HEK293 (cell line): Measurements from ENCODE around the gene MN1.
A peak's percentile ranks its signal among the peaks of the same experiment; 100 is the strongest.

Source experiments
- CTCF ChIA-PET: fragments of 350-600 bp; formaldehyde crosslinking; extraction: SDS; loops from one replicate; lab custom pipeline; 2021; ENCODE audit warnings: antibody characterized with exemption; lab: Yijun Ruan, JAX
- POLR2A ChIA-PET: fragments of 300-600 bp; formaldehyde crosslinking; extraction: SDS; loops from one replicate; lab custom pipeline; 2020; ENCODE audit warnings: antibody characterized with exemption, inconsistent platforms; lab: Yijun Ruan, JAX
- H3K27ac ChIP-seq: fragments of 200-500 bp; sonication (Bioruptor generic); 2 replicates; pipeline ENCODE4 v1.5.1; 2014; ENCODE audit warnings: low read depth, low read length, control low read depth, inconsistent platforms; ENCODE audit errors: extremely low read depth
- H3K36me3 ChIP-seq, 2 experiments: fragments of 200-500 bp in 1 of 2; sonication (Bioruptor generic) in 1 of 2; 1 replicate in 1 of 2; 2 replicates in 1 of 2; pipeline ENCODE4 v1.5.1; 2014 to 2017; ENCODE audit warnings: inconsistent platforms in 2 of 2, low read length in 2 of 2; ENCODE audit not compliant: control insufficient read depth in 2 of 2, insufficient read depth in 1 of 2
- H3K4me1 ChIP-seq: fragments of 200-500 bp; sonication (Bioruptor generic); 2 replicates; pipeline ENCODE4 v1.5.1; 2014; ENCODE audit warnings: mild to moderate bottlenecking, low read length, inconsistent platforms; ENCODE audit not compliant: control insufficient read depth, insufficient read depth
- H3K4me3 ChIP-seq: 2 replicates; pipeline ENCODE4 v1.5.1; 2011; ENCODE audit warnings: low read depth, mild to moderate bottlenecking, control low read depth, low read length, moderate library complexity
- H3K9me3 ChIP-seq: fragments of 200-500 bp; sonication (Bioruptor generic); 2 replicates; pipeline ENCODE4 v1.5.1; 2014; ENCODE audit warnings: low read depth, low read length, inconsistent platforms; ENCODE audit not compliant: control insufficient read depth, insufficient read depth
- EGR2 ChIP-seq: fragments of 450-650 bp; formaldehyde crosslinking; IDR thresholded peaks from 2 replicates; pipeline ENCODE4 v1.5.1; 2016; ENCODE audit warnings: low read depth, missing biosample characterization, missing genetic modification characterization
- GLIS2 ChIP-seq: fragments of 450-650 bp; formaldehyde crosslinking; IDR thresholded peaks from 2 replicates; pipeline ENCODE4 v1.5.1; 2016; ENCODE audit warnings: missing biosample characterization, missing genetic modification characterization
- KLF9 ChIP-seq: fragments of 450-650 bp; formaldehyde crosslinking; IDR thresholded peaks from 2 replicates; pipeline ENCODE4 v1.5.1; 2016; ENCODE audit warnings: missing biosample characterization, missing genetic modification characterization, low read depth
- SCRT2 ChIP-seq: fragments of 450-650 bp; formaldehyde crosslinking; IDR thresholded peaks from 2 replicates; pipeline ENCODE4 v1.5.1; 2016; ENCODE audit warnings: missing biosample characterization, missing genetic modification characterization
- SP3 ChIP-seq: fragments of 450-650 bp; formaldehyde crosslinking; IDR thresholded peaks from 2 replicates; pipeline ENCODE4 v1.5.1; 2016; ENCODE audit warnings: missing biosample characterization, missing genetic modification characterization
- YY1 ChIP-seq: fragments of 450-650 bp; formaldehyde crosslinking; IDR thresholded peaks from 2 replicates; pipeline ENCODE4 v1.5.1; 2018; ENCODE audit warnings: missing biosample characterization, missing genetic modification characterization
- YY2 ChIP-seq: fragments of 450-650 bp; formaldehyde crosslinking; IDR thresholded peaks from 2 replicates; pipeline ENCODE4 v1.5.1; 2016; ENCODE audit warnings: missing biosample characterization, missing genetic modification characterization
- ZFHX2 ChIP-seq: fragments of 450-650 bp; formaldehyde crosslinking; conservative IDR thresholded peaks from 2 replicates; pipeline ENCODE4 v1.5.1; 2016; ENCODE audit warnings: missing biosample characterization, missing genetic modification characterization
- ZFP3 ChIP-seq: fragments of 450-650 bp; formaldehyde crosslinking; IDR thresholded peaks from 2 replicates; pipeline ENCODE4 v1.5.1; 2016; ENCODE audit warnings: low read depth, missing biosample characterization, missing genetic modification characterization
- ZFP69B ChIP-seq: fragments of 450-650 bp; formaldehyde crosslinking; IDR thresholded peaks from 2 replicates; pipeline ENCODE4 v1.5.1; 2016; ENCODE audit warnings: missing biosample characterization, missing genetic modification characterization
- ZNF223 ChIP-seq: fragments of 450-650 bp; formaldehyde crosslinking; IDR thresholded peaks from 2 replicates; pipeline ENCODE4 v1.5.1; 2016; ENCODE audit warnings: missing biosample characterization, missing genetic modification characterization
- ZNF24 ChIP-seq: fragments of 450-650 bp; formaldehyde crosslinking; IDR thresholded peaks from 2 replicates; pipeline ENCODE4 v1.5.1; 2016; ENCODE audit warnings: missing biosample characterization, missing genetic modification characterization
- ZNF600 ChIP-seq: fragments of 450-650 bp; formaldehyde crosslinking; IDR thresholded peaks from 2 replicates; pipeline ENCODE4 v1.5.1; 2016; ENCODE audit warnings: missing biosample characterization, missing genetic modification characterization
- ZNF624 ChIP-seq: fragments of 450-650 bp; formaldehyde crosslinking; IDR thresholded peaks from 2 replicates; pipeline ENCODE4 v1.5.1; 2017; ENCODE audit warnings: missing biosample characterization, missing genetic modification characterization
- TF ChIP-seq, protein P1 (sequence below): fragments of 450-650 bp; formaldehyde crosslinking; IDR thresholded peaks from 2 replicates; pipeline ENCODE4 v1.5.1; 2017; ENCODE audit warnings: missing biosample characterization, missing genetic modification characterization
- TF ChIP-seq, protein P2 (sequence below): fragments of 450-650 bp; formaldehyde crosslinking; IDR thresholded peaks from 2 replicates; pipeline ENCODE4 v1.5.1; 2016; ENCODE audit warnings: missing biosample characterization, missing genetic modification characterization
- TF ChIP-seq, protein P3 (sequence below): fragments of 450-650 bp; formaldehyde crosslinking; IDR thresholded peaks from 2 replicates; pipeline ENCODE4 v1.5.1; 2016; ENCODE audit warnings: missing biosample characterization, missing genetic modification characterization
- TF ChIP-seq, protein P4 (sequence below): fragments of 450-650 bp; formaldehyde crosslinking; IDR thresholded peaks from 2 replicates; pipeline ENCODE4 v1.5.1; 2016; ENCODE audit warnings: missing biosample characterization, missing genetic modification characterization, borderline replicate concordance
- TF ChIP-seq, protein P5 (sequence below): fragments of 450-650 bp; formaldehyde crosslinking; optimal IDR thresholded peaks from 2 replicates; pipeline ENCODE3; 2016; ENCODE audit warnings: missing biosample characterization, mild to moderate bottlenecking, missing genetic modification characterization
- TF ChIP-seq, protein P6 (sequence below): fragments of 450-650 bp; formaldehyde crosslinking; IDR thresholded peaks from 2 replicates; pipeline ENCODE4 v1.5.1; 2016; ENCODE audit warnings: missing biosample characterization, missing genetic modification characterization
- TF ChIP-seq, protein P7 (sequence below): fragments of 450-650 bp; formaldehyde crosslinking; IDR thresholded peaks from 2 replicates; pipeline ENCODE4 v1.5.1; 2016; ENCODE audit warnings: missing biosample characterization, missing genetic modification characterization
- TF ChIP-seq, protein P8 (sequence below): fragments of 450-650 bp; formaldehyde crosslinking; IDR thresholded peaks from 2 replicates; pipeline ENCODE4 v1.5.1; 2016; ENCODE audit warnings: missing biosample characterization, missing genetic modification characterization

Gene MN1

DNA sequence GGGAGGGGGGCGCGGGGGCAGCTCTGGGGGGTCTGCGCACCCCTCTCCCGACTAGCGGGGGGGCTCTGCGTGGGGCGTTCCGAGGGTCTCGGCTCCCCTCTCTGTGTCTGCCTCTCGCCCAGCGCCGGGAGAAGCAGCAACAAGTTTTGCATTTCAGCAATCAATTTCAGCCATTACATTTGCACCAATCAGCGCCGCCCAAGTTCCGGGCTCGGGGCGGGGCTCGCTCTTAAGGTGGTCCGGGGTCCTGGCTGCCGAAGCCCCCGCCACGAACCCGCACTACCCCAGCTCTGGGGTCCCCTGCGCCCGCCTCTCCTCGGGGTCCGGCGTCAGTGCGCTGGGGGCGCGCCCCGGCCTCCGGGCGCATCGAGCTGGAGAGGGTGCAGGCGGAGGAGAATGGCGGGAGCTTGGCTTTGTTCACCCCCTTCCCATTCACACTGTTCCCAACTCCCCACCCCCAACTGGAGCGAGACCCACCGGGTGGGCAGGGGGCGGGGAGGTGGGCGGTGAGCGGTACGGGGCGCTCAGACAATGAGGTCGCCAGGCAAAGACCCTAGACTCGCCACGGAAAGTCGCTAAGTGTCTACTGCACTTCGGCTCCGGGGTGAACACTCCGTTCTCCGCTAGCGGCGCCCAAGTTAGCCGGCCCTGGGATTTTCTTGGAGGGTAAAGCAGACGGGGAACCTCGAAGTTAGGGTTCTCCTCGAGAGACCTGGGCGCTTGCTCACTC lies at the start of gene MN1:
TSS of gene MN1 (minus strand) at position 141 of the 730 bp plus-strand sequence. CDS start 1,213 bp downstream, outside the sequence.
- CTCF ChIA-PET = interaction anchor here (0.6 kb wide), 1 partner anchor 910 kb away, joined by 3 read pairs; no protein-coding TSS in a partner anchor
- Histone ChIP-seq H3K4me3 (peak within 1 kb of the TSS; percentile 74), H3K36me3 (peaks cover 0 to 15% of the 10 kb centered on the region in 2 experiments; a peak in 1 of 3 replicates), H3K27ac (peak within 1 kb of the TSS; percentile 84), H3K9me3 (no peaks in the 10 kb centered on the region), H3K4me1 (peaks cover 5% of the 10 kb centered on the region; the same call in 1 of the 2 replicates)
- POLR2A ChIA-PET = interaction anchor here (0.5 kb wide), 2 partner anchors 136 to 376 kb away, joined by 3 read pairs; no protein-coding TSS in a partner anchor
- TF ChIP-seq, protein P1, sequence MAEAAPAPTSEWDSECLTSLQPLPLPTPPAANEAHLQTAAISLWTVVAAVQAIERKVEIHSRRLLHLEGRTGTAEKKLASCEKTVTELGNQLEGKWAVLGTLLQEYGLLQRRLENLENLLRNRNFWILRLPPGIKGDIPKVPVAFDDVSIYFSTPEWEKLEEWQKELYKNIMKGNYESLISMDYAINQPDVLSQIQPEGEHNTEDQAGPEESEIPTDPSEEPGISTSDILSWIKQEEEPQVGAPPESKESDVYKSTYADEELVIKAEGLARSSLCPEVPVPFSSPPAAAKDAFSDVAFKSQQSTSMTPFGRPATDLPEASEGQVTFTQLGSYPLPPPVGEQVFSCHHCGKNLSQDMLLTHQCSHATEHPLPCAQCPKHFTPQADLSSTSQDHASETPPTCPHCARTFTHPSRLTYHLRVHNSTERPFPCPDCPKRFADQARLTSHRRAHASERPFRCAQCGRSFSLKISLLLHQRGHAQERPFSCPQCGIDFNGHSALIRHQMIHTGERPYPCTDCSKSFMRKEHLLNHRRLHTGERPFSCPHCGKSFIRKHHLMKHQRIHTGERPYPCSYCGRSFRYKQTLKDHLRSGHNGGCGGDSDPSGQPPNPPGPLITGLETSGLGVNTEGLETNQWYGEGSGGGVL (tag by site-specific recombination) = peak; percentile 25; the same call in 1 of the 2 replicates
- TF ChIP-seq ZNF24 (tag by site-specific recombination) (no peak), YY2 (tag by site-specific recombination) (peak; percentile 40; the same call in 1 of the 2 replicates), ZNF600 (tag by site-specific recombination) (no peak), SCRT2 (peak; percentile 96), ZFP69B (tag by site-specific recombination) (peak; percentile 59), YY1 (tag by site-specific recombination) (peak; percentile 53), ZNF624 (no peak), ZFP3 (tag by site-specific recombination) (no peak), GLIS2 (tag by site-specific recombination) (peak; percentile 74; the same call in 1 of the 2 replicates), ZNF223 (tag by site-specific recombination) (peak; percentile 76), ZFHX2 (tag by site-specific recombination) (peak; percentile 53), SP3 (tag by site-specific recombination) (peak; percentile 63; the same call in 1 of the 2 replicates), KLF9 (tag by site-specific recombination) (peak; percentile 39; the same call in 1 of the 2 replicates), EGR2 (tag by site-specific recombination) (0 out of 2 replicates have a peak, but pooled peaks have one; percentile 18)
- TF ChIP-seq, protein P2, sequence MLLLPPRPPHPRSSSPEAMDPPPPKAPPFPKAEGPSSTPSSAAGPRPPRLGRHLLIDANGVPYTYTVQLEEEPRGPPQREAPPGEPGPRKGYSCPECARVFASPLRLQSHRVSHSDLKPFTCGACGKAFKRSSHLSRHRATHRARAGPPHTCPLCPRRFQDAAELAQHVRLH (tag by site-specific recombination) = no peak
- TF ChIP-seq, protein P3, sequence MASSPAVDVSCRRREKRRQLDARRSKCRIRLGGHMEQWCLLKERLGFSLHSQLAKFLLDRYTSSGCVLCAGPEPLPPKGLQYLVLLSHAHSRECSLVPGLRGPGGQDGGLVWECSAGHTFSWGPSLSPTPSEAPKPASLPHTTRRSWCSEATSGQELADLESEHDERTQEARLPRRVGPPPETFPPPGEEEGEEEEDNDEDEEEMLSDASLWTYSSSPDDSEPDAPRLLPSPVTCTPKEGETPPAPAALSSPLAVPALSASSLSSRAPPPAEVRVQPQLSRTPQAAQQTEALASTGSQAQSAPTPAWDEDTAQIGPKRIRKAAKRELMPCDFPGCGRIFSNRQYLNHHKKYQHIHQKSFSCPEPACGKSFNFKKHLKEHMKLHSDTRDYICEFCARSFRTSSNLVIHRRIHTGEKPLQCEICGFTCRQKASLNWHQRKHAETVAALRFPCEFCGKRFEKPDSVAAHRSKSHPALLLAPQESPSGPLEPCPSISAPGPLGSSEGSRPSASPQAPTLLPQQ (tag by site-specific recombination) = peak; percentile 55; the same call in 1 of the 2 replicates
- TF ChIP-seq, protein P4, sequence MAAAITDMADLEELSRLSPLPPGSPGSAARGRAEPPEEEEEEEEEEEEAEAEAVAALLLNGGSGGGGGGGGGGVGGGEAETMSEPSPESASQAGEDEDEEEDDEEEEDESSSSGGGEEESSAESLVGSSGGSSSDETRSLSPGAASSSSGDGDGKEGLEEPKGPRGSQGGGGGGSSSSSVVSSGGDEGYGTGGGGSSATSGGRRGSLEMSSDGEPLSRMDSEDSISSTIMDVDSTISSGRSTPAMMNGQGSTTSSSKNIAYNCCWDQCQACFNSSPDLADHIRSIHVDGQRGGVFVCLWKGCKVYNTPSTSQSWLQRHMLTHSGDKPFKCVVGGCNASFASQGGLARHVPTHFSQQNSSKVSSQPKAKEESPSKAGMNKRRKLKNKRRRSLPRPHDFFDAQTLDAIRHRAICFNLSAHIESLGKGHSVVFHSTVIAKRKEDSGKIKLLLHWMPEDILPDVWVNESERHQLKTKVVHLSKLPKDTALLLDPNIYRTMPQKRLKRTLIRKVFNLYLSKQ (tag by site-specific recombination) = no peak
- TF ChIP-seq, protein P5, sequence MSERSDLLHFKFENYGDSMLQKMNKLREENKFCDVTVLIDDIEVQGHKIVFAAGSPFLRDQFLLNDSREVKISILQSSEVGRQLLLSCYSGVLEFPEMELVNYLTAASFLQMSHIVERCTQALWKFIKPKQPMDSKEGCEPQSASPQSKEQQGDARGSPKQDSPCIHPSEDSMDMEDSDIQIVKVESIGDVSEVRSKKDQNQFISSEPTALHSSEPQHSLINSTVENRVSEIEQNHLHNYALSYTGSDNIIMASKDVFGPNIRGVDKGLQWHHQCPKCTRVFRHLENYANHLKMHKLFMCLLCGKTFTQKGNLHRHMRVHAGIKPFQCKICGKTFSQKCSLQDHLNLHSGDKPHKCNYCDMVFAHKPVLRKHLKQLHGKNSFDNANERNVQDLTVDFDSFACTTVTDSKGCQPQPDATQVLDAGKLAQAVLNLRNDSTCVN (tag by site-specific recombination) = peak; percentile 42
- TF ChIP-seq, protein P6, sequence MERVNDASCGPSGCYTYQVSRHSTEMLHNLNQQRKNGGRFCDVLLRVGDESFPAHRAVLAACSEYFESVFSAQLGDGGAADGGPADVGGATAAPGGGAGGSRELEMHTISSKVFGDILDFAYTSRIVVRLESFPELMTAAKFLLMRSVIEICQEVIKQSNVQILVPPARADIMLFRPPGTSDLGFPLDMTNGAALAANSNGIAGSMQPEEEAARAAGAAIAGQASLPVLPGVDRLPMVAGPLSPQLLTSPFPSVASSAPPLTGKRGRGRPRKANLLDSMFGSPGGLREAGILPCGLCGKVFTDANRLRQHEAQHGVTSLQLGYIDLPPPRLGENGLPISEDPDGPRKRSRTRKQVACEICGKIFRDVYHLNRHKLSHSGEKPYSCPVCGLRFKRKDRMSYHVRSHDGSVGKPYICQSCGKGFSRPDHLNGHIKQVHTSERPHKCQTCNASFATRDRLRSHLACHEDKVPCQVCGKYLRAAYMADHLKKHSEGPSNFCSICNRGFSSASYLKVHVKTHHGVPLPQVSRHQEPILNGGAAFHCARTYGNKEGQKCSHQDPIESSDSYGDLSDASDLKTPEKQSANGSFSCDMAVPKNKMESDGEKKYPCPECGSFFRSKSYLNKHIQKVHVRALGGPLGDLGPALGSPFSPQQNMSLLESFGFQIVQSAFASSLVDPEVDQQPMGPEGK (tag by site-specific recombination) = peak; percentile 62
- TF ChIP-seq, protein P7, sequence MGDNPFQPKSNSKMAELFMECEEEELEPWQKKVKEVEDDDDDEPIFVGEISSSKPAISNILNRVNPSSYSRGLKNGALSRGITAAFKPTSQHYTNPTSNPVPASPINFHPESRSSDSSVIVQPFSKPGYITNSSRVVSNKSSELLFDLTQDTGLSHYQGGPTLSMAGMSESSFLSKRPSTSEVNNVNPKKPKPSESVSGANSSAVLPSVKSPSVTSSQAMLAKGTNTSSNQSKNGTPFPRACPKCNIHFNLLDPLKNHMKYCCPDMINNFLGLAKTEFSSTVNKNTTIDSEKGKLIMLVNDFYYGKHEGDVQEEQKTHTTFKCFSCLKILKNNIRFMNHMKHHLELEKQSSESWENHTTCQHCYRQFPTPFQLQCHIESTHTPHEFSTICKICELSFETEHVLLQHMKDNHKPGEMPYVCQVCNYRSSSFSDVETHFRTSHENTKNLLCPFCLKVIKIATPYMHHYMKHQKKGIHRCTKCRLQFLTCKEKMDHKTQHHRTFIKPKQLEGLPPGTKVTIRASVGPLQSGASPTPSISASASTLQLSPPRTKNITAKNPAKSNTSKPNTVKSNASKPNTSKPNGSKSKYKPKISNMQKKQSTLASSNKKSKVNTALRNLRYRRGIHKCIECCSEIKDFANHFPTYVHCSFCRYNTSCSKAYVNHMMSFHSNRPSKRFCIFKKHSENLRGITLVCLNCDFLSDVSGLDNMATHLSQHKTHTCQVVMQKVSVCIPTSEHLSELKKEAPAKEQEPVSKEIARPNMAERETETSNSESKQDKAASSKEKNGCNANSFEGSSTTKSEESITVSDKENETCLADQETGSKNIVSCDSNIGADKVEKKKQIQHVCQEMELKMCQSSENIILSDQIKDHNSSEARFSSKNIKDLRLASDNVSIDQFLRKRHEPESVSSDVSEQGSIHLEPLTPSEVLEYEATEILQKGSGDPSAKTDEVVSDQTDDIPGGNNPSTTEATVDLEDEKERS = no peak
- TF ChIP-seq, protein P8, sequence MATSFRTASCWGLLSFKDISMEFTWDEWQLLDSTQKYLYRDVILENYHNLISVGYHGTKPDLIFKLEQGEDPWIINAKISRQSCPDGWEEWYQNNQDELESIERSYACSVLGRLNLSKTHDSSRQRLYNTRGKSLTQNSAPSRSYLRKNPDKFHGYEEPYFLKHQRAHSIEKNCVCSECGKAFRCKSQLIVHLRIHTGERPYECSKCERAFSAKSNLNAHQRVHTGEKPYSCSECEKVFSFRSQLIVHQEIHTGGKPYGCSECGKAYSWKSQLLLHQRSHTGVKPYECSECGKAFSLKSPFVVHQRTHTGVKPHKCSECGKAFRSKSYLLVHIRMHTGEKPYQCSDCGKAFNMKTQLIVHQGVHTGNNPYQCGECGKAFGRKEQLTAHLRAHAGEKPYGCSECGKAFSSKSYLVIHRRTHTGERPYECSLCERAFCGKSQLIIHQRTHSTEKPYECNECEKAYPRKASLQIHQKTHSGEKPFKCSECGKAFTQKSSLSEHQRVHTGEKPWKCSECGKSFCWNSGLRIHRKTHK (tag by site-specific recombination) = no peak
